Activated naive CD4-positive, alpha-beta T cell treated with anti-CD3 and anti-CD28 coated beads, Interleukin-2, amount 10 ng/mL, durations not matched to agents 7 days and 5 days (primary cell): ENCODE measurements around the gene FHAD1.

Experiments used
- CTCF ChIA-PET: fragments of 350-600 bp; sonication (Branson Sonifier 250); formaldehyde crosslinking; loops from one replicate; lab custom pipeline; 2021; ENCODE audit warnings: antibody characterized with exemption; lab: Charles Lee
- DNase-seq: peaks from one replicate; pipeline ENCODE4 v3.0.0-alpha.2; 2020
- H3K27ac Mint-ChIP-seq: one replicate; pipeline ENCODE4 v1.8.0; 2021; ENCODE audit warnings: mild to moderate bottlenecking, moderate library complexity, mixed read lengths
- H3K27me3 Mint-ChIP-seq: one replicate; pipeline ENCODE4 v1.8.0; 2021; ENCODE audit warnings: mild to moderate bottlenecking, mixed read lengths
- H3K36me3 Mint-ChIP-seq: one replicate; pipeline ENCODE4 v1.8.0; 2021; ENCODE audit warnings: mixed read lengths
- H3K4me1 Mint-ChIP-seq: one replicate; pipeline ENCODE4 v1.8.0; 2021; ENCODE audit warnings: mixed read lengths
- H3K4me3 Mint-ChIP-seq: one replicate; pipeline ENCODE4 v1.8.0; 2021; ENCODE audit warnings: mild to moderate bottlenecking, moderate library complexity, mixed read lengths
- H3K9me3 Mint-ChIP-seq: one replicate; pipeline ENCODE4 v1.8.0; 2021; ENCODE audit warnings: mixed read lengths

The FHAD1 gene

GRCh38 chr1:15397236-15397635 is 150.2 kb downstream of the FHAD1 start:
- Mint-ChIP-seq H3K4me1 (no peaks in the 10 kb centered on the region), H3K36me3 (no peaks in the 10 kb centered on the region)

GRCh38 chr1:15399710-15400109 is 152.7 kb downstream of the FHAD1 start:
- Mint-ChIP-seq H3K27ac (no peak overlapping the region), H3K4me1 (no peaks in the 10 kb centered on the region), H3K9me3 (peaks cover 4% of the 10 kb centered on the region), H3K36me3 (no peaks in the 10 kb centered on the region), H3K4me3 (no peak overlapping the region), H3K27me3 (peaks cover 11% of the 10 kb centered on the region)
- CTCF ChIA-PET = interaction anchor here (1.0 kb wide), 1 partner anchor 13 kb away, joined by 3 read pairs; no protein-coding TSS in a partner anchor
- DNase-seq = no peak

More at GRCh38 chr1:15397236-15397635, 150.2 kb downstream of the FHAD1 start:
- CTCF ChIA-PET = no interaction called here
- Mint-ChIP-seq H3K27ac (no peak overlapping the region), H3K4me3 (no peak overlapping the region), H3K9me3 (peaks cover 4% of the 10 kb centered on the region), H3K27me3 (peaks cover 7% of the 10 kb centered on the region)
- no peak for DNase-seq

GRCh38 chr1:15400627-15401026 is 153.6 kb downstream of the FHAD1 start:
- CTCF ChIA-PET = interaction anchor here (1.0 kb wide), 1 partner anchor 14 kb away, joined by 3 read pairs; no protein-coding TSS in a partner anchor
- H3K27ac Mint-ChIP-seq = no peak overlapping the region

GRCh38 chr1:15401391-15402055 is 154.5 kb downstream of the FHAD1 start:
- CTCF ChIA-PET = interaction anchor here (1.0 kb wide), 1 partner anchor 30 kb away, joined by 3 read pairs; no protein-coding TSS in a partner anchor
- Mint-ChIP-seq H3K4me3 (no peak overlapping the region), H3K27ac (no peak overlapping the region), H3K9me3 (peaks cover 4% of the 10 kb centered on the region), H3K36me3 (no peaks in the 10 kb centered on the region), H3K4me1 (no peaks in the 10 kb centered on the region), H3K27me3 (peaks cover 29% of the 10 kb centered on the region)
- DNase-seq = no peak

More at GRCh38 chr1:15400627-15401026, 153.6 kb downstream of the FHAD1 start:
- Mint-ChIP-seq H3K9me3 (peaks cover 4% of the 10 kb centered on the region), H3K36me3 (no peaks in the 10 kb centered on the region), H3K27me3 (peaks cover 20% of the 10 kb centered on the region), H3K4me3 (no peak overlapping the region), H3K4me1 (no peaks in the 10 kb centered on the region)
- DNase-seq = no peak

GRCh38 chr1:15402809-15403450 is 155.9 kb downstream of the FHAD1 start:
- DNase-seq = no peak
- Mint-ChIP-seq H3K27me3 (peaks cover 43% of the 10 kb centered on the region), H3K36me3 (no peaks in the 10 kb centered on the region), H3K4me1 (no peaks in the 10 kb centered on the region), H3K9me3 (peaks cover 4% of the 10 kb centered on the region), H3K27ac (no peak overlapping the region), H3K4me3 (no peak overlapping the region)
- CTCF ChIA-PET = no interaction called here

GRCh38 chr1:15403962-15404580 is 157.0 kb downstream of the FHAD1 start:
- Mint-ChIP-seq H3K36me3 (no peaks in the 10 kb centered on the region), H3K4me3 (no peak overlapping the region), H3K27me3 (peaks cover 54% of the 10 kb centered on the region), H3K9me3 (peaks cover 4% of the 10 kb centered on the region), H3K27ac (no peak overlapping the region), H3K4me1 (peaks cover 1% of the 10 kb centered on the region)
- no peak for DNase-seq
- CTCF ChIA-PET = interaction anchor here (3.7 kb wide), 1 partner anchor 80 kb away, joined by 11 read pairs; no protein-coding TSS in a partner anchor

- no peaks in the 10 kb centered on the region for H3K36me3 Mint-ChIP-seq
- no peak overlapping the region for H3K27ac Mint-ChIP-seq
- H3K4me3 Mint-ChIP-seq = no peak overlapping the region
- H3K27me3 Mint-ChIP-seq = peaks cover 58% of the 10 kb centered on the region
- no peaks in the 10 kb centered on the region for H3K9me3 Mint-ChIP-seq
- CTCF ChIA-PET = interaction anchor here (3.7 kb wide), 1 partner anchor 81 kb away, joined by 11 read pairs; no protein-coding TSS in a partner anchor
- peaks cover 4% of the 10 kb centered on the region for H3K4me1 Mint-ChIP-seq
- DNase-seq = no peak
These were observed 158.3 kb downstream of the FHAD1 start for GRCh38 chr1:15405106-15405850.

- Mint-ChIP-seq H3K36me3 (peaks cover 5% of the 10 kb centered on the region), H3K4me3 (no peak overlapping the region), H3K4me1 (peaks cover 19% of the 10 kb centered on the region), H3K9me3 (no peaks in the 10 kb centered on the region), H3K27me3 (peaks cover 58% of the 10 kb centered on the region), H3K27ac (no peak overlapping the region)
- CTCF ChIA-PET = interaction anchor here (3.7 kb wide), 1 partner anchor 83 kb away, joined by 11 read pairs; no protein-coding TSS in a partner anchor
- no peak for DNase-seq
These were observed 159.9 kb downstream of the FHAD1 start for GRCh38 chr1:15406614-15407559.

GRCh38 chr1:15407580-15407979 is 160.6 kb downstream of the FHAD1 start:
- H3K27me3 Mint-ChIP-seq = peaks cover 58% of the 10 kb centered on the region
- H3K9me3 Mint-ChIP-seq = no peaks in the 10 kb centered on the region
- no peak for DNase-seq
- peaks cover 26% of the 10 kb centered on the region for H3K4me1 Mint-ChIP-seq
- no peak overlapping the region for H3K27ac Mint-ChIP-seq
- H3K4me3 Mint-ChIP-seq = no peak overlapping the region
- H3K36me3 Mint-ChIP-seq = peaks cover 10% of the 10 kb centered on the region
- CTCF ChIA-PET = interaction anchor here (1.0 to 3.7 kb wide), 2 partner anchors 19 to 83 kb away, joined by 4 to 11 read pairs; no protein-coding TSS in a partner anchor

- H3K36me3 Mint-ChIP-seq = peaks cover 10% of the 10 kb centered on the region
- H3K27ac Mint-ChIP-seq = peak overlapping the region; percentile 67
- no peak for DNase-seq
- H3K27me3 Mint-ChIP-seq = peaks cover 52% of the 10 kb centered on the region
- H3K9me3 Mint-ChIP-seq = no peaks in the 10 kb centered on the region
- H3K4me1 Mint-ChIP-seq = peaks cover 27% of the 10 kb centered on the region
- CTCF ChIA-PET = interaction anchor here (1.0 kb wide), 1 partner anchor 18 kb away, joined by 4 read pairs; no protein-coding TSS in a partner anchor
- peak overlapping the region; percentile 94 for H3K4me3 Mint-ChIP-seq
These were observed 161.9 kb downstream of the FHAD1 start for GRCh38 chr1:15408890-15409387.

- Mint-ChIP-seq H3K27ac (peak within 1 kb of the TSS; percentile 84), H3K4me1 (peaks cover 29% of the 10 kb centered on the region), H3K4me3 (peak within 1 kb of the TSS; percentile 94), H3K27me3 (peaks cover 47% of the 10 kb centered on the region), H3K36me3 (peaks cover 12% of the 10 kb centered on the region), H3K9me3 (no peaks in the 10 kb centered on the region)
- CTCF ChIA-PET = no interaction called here
- peak; percentile 89 for DNase-seq
These were observed 162.6 kb downstream of the FHAD1 start, which contains the start of gene EFHD2 for GRCh38 chr1:15409388-15410222. Gene EFHD2, plus strand, starts transcription at chr1:15409888. Its CDS starts 84 bp downstream, at chr1:15409972.
